K562 (cell line): ENCODE results near the gene STMN3. TPM values are rescaled to one million over a fixed set of nuclear protein-coding genes. Genes with fewer than 3 reads are reported as not detected.

Experiments
- BRCA1 ChIP-seq, 2 experiments: fragments of 450-650 bp in 1 of 2; sonication (generic) in 1 of 2; formaldehyde crosslinking in 1 of 2; IDR thresholded peaks; 2 replicates each; pipeline versions ENCODE4 v1.5.0 to v1.6.1; 2017 to 2020; ENCODE audit warnings: mild to moderate bottlenecking in 1 of 2, missing genetic modification reagents in 1 of 2
- EZH2 ChIP-seq: IDR thresholded peaks from 2 replicates; pipeline ENCODE4 v1.6.1; 2012; ENCODE audit warnings: low read depth, mild to moderate bottlenecking, inconsistent platforms, low read length, borderline replicate concordance
- L3MBTL2 ChIP-seq: fragments of 450-650 bp; IDR thresholded peaks from 2 replicates; pipeline ENCODE4 v1.6.1; 2016; ENCODE audit warnings: mild to moderate bottlenecking, moderate library complexity
- LCOR ChIP-seq: sonication (generic); formaldehyde crosslinking; IDR thresholded peaks from 2 replicates; pipeline ENCODE4 v1.8.0; 2022; ENCODE audit warnings: mild to moderate bottlenecking, missing genetic modification reagents
- MXI1 ChIP-seq: IDR thresholded peaks from 2 replicates; pipeline ENCODE4 v1.6.1; 2011; ENCODE audit warnings: low read depth, mild to moderate bottlenecking, improper control_type of control experiment, low read length
- MYC ChIP-seq, 2 experiments: fragments of 250-450 bp in 1 of 2; sonication (Bioruptor Pico) in 1 of 2; IDR thresholded peaks; 2 replicates each; pipeline versions ENCODE4 v1.5.1 to v1.6.1; 2012 to 2021; ENCODE audit warnings: low read depth in 2 of 2, borderline replicate concordance in 1 of 2, improper control_type of control experiment in 1 of 2, low read length in 1 of 2, mild to moderate bottlenecking in 1 of 2, moderate library complexity in 1 of 2
- NFIC ChIP-seq: fragments of 450-650 bp; IDR thresholded peaks from 2 replicates; pipeline ENCODE4 v1.6.1; 2017; ENCODE audit warnings: mild to moderate bottlenecking, inconsistent platforms
- NRF1 ChIP-seq, 2 experiments: fragments of 450-650 bp; IDR thresholded peaks in 1 of 2; conservative IDR thresholded peaks in 1 of 2; 2 replicates each; pipeline ENCODE4 v1.6.1; 2014; ENCODE audit warnings: mild to moderate bottlenecking in 2 of 2
- RFX7 ChIP-seq: fragments of 250-450 bp; sonication (Bioruptor Pico); IDR thresholded peaks from 2 replicates; pipeline ENCODE4 v1.5.1; 2021; ENCODE audit warnings: mild to moderate bottlenecking
- SIRT6 ChIP-seq: IDR thresholded peaks from one replicate; pipeline ENCODE4 v1.6.1; 2012; ENCODE audit warnings: low read depth, mild to moderate bottlenecking, control low read depth, inconsistent platforms, low read length, moderate library complexity
- TBP ChIP-seq: optimal IDR thresholded peaks from 2 replicates; pipeline ENCODE3; 2011; ENCODE audit warnings: low read depth, low read length, improper control_type of control experiment
- ZNF395 ChIP-seq: fragments of 200-800 bp; sonication (Bioruptor generic); IDR thresholded peaks from 2 replicates; pipeline ENCODE4 v1.6.1; 2017; ENCODE audit warnings: missing genetic modification characterization, missing compliant biosample characterization
- ZNF764 ChIP-seq: fragments of 250-450 bp; sonication (Bioruptor Pico); IDR thresholded peaks from 2 replicates; pipeline ENCODE4 v1.4.0; 2020; ENCODE audit warnings: low read depth, mild to moderate bottlenecking, moderate library complexity
- polyA plus RNA-seq, 8 experiments: library from polyadenylated mRNA; depleted of rRNA in 4 of 8; stranded (reverse) in 5 of 8; unstranded in 3 of 8; fragments of >200 nt; fragmentation: Nextera tagmentation in 2 of 8; fragmentation: Illumina TruSeq in 1 of 8; extraction: Ambion mirVana in 2 of 8; extraction: Trizol in 1 of 8; gene quantifications; 2 replicates each; pipeline versions ENCODE4 v1.2.1 to v1.2.3, GENCODE V29; 2011 to 2014; ENCODE audit warnings: inconsistent platforms in 1 of 8, missing spikeins in 1 of 8
- total RNA-seq, 7 experiments: library from RNA; depleted of rRNA in 6 of 7; stranded (reverse); fragments of >200 nt in 6 of 7; fragmentation: Illumina TruSeq in 2 of 7; extraction: Trizol in 2 of 7; gene quantifications; 2 replicates each; pipeline versions ENCODE4 v1.2.1 to v1.2.3, GENCODE V29; 2011 to 2021; ENCODE audit warnings: low replicate concordance in 1 of 7
- TF ChIP-seq, protein P1 (sequence below): fragments of 450-650 bp; conservative IDR thresholded peaks from 2 replicates; pipeline ENCODE4 v1.6.1; 2016; ENCODE audit warnings: missing genetic modification characterization, low read depth, mild to moderate bottlenecking, missing compliant biosample characterization, moderate library complexity
- TF ChIP-seq, protein P2 (sequence below): fragments of 450-650 bp; IDR thresholded peaks from 2 replicates; pipeline ENCODE4 v1.6.1; 2018; ENCODE audit not compliant: partially characterized antibody
- TF ChIP-seq, protein P3 (sequence below): fragments of 450-650 bp; IDR thresholded peaks from 2 replicates; pipeline ENCODE4 v1.6.1; 2017; ENCODE audit warnings: antibody characterized with exemption, mild to moderate bottlenecking

The STMN3 gene
- total and polyA plus RNA-seq, 9 of the 15 experiments (the other 6 are each of a cell fraction or from before 2014, with no cell fraction given): 0.70 to 65.6 (median 29.4) TPM

- TF ChIP-seq, protein P1, sequence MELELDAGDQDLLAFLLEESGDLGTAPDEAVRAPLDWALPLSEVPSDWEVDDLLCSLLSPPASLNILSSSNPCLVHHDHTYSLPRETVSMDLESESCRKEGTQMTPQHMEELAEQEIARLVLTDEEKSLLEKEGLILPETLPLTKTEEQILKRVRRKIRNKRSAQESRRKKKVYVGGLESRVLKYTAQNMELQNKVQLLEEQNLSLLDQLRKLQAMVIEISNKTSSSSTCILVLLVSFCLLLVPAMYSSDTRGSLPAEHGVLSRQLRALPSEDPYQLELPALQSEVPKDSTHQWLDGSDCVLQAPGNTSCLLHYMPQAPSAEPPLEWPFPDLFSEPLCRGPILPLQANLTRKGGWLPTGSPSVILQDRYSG (tag): 0 out of 2 replicates have a peak, but pooled peaks have one; percentile 28
- TF ChIP-seq, protein P2, sequence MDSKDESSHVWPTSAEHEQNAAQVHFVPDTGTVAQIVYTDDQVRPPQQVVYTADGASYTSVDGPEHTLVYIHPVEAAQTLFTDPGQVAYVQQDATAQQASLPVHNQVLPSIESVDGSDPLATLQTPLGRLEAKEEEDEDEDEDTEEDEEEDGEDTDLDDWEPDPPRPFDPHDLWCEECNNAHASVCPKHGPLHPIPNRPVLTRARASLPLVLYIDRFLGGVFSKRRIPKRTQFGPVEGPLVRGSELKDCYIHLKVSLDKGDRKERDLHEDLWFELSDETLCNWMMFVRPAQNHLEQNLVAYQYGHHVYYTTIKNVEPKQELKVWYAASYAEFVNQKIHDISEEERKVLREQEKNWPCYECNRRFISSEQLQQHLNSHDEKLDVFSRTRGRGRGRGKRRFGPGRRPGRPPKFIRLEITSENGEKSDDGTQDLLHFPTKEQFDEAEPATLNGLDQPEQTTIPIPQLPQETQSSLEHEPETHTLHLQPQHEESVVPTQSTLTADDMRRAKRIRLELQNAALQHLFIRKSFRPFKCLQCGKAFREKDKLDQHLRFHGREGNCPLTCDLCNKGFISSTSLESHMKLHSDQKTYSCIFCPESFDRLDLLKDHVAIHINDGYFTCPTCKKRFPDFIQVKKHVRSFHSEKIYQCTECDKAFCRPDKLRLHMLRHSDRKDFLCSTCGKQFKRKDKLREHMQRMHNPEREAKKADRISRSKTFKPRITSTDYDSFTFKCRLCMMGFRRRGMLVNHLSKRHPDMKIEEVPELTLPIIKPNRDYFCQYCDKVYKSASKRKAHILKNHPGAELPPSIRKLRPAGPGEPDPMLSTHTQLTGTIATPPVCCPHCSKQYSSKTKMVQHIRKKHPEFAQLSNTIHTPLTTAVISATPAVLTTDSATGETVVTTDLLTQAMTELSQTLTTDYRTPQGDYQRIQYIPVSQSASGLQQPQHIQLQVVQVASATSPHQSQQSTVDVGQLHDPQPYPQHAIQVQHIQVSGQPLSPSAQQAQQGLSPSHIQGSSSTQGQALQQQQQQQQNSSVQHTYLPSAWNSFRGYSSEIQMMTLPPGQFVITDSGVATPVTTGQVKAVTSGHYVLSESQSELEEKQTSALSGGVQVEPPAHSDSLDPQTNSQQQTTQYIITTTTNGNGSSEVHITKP: peak; percentile 81
- TF ChIP-seq BRCA1 (IDR thresholded peaks at IDR 0.05): no peak
- 0 out of 2 replicates have a peak, but pooled peaks have one; percentile 28 for TF ChIP-seq BRCA1 (CRISPR knock-in tag; IDR thresholded peaks at IDR 0.05)
- TF ChIP-seq SIRT6: no peak
- TF ChIP-seq RFX7 (CRISPR knock-in tag): no peak
- TF ChIP-seq, protein P3, sequence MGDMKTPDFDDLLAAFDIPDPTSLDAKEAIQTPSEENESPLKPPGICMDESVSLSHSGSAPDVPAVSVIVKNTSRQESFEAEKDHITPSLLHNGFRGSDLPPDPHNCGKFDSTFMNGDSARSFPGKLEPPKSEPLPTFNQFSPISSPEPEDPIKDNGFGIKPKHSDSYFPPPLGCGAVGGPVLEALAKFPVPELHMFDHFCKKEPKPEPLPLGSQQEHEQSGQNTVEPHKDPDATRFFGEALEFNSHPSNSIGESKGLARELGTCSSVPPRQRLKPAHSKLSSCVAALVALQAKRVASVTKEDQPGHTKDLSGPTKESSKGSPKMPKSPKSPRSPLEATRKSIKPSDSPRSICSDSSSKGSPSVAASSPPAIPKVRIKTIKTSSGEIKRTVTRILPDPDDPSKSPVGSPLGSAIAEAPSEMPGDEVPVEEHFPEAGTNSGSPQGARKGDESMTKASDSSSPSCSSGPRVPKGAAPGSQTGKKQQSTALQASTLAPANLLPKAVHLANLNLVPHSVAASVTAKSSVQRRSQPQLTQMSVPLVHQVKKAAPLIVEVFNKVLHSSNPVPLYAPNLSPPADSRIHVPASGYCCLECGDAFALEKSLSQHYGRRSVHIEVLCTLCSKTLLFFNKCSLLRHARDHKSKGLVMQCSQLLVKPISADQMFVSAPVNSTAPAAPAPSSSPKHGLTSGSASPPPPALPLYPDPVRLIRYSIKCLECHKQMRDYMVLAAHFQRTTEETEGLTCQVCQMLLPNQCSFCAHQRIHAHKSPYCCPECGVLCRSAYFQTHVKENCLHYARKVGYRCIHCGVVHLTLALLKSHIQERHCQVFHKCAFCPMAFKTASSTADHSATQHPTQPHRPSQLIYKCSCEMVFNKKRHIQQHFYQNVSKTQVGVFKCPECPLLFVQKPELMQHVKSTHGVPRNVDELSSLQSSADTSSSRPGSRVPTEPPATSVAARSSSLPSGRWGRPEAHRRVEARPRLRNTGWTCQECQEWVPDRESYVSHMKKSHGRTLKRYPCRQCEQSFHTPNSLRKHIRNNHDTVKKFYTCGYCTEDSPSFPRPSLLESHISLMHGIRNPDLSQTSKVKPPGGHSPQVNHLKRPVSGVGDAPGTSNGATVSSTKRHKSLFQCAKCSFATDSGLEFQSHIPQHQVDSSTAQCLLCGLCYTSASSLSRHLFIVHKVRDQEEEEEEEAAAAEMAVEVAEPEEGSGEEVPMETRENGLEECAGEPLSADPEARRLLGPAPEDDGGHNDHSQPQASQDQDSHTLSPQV: peak; percentile 62; the same call in 1 of the 2 replicates
- peak; percentile 2; the same call in 1 of the 2 replicates for TF ChIP-seq NFIC
- peak; percentile 35; the same call in 1 of the 2 replicates for TF ChIP-seq MYC (IDR thresholded peaks at IDR 0.05; ENCODE audit: low read depth, low read length)
- no peak for TF ChIP-seq MYC (CRISPR knock-in tag; IDR thresholded peaks at IDR 0.05; ENCODE audit: borderline replicate concordance, low read depth)
- peak; percentile 28; the same call in 1 of the 2 replicates for TF ChIP-seq MXI1
- TF ChIP-seq LCOR: no peak
- TF ChIP-seq NRF1 (conservative IDR thresholded peaks at IDR 0.05 in 1 of 2, IDR thresholded peaks at IDR 0.05 in 1 of 2): peak in 1 of 2 experiments; percentile 13; a peak in 1 of 4 replicates
- peak; percentile 9 for TF ChIP-seq TBP
- TF ChIP-seq ZNF395 (CRISPR knock-in tag): peak; percentile 67
- no peak for TF ChIP-seq EZH2
- peak; percentile 75 for TF ChIP-seq L3MBTL2
- TF ChIP-seq ZNF764: peak; percentile 25; the same call in 1 of the 2 replicates
Observed at GRCh38 chr20:63657260-63657936, 4.2 kb upstream of the STMN3 start (continued).
